HG03521 (cell line): ENCODE data around the gene TMEM242.
A peak's percentile ranks its signal among the peaks of the same experiment; 100 is the strongest.
"Not testable (repeated sequence)": the region's sequence is repeated elsewhere in the genome, so short reads cannot be mapped to it uniquely, and the experiment has no call there.

Experiments
- ATAC-seq: cut with Tn5 transposase; IDR thresholded peaks from one replicate; pipeline ENCODE4 v1.9.1; 2021; ENCODE audit warnings: mild to moderate bottlenecking, moderate library complexity; ENCODE audit not compliant: unreplicated experiment

Gene TMEM242

GRCh38 chr6:157323255-157323965 lies at the start of gene TMEM242:
TMEM242 (minus strand) TSS chr6:157323519; CDS start chr6:157323499, 20 bp downstream.
- peak; percentile 88 for ATAC-seq

GRCh38 chr6:157372501-157373280 lies 49.4 kb upstream of the TMEM242 start:
- no peak for ATAC-seq

- no peak for ATAC-seq
Measured at GRCh38 chr6:157370755-157371154, 47.4 kb upstream of the TMEM242 start.

- no peak for ATAC-seq
Measured at GRCh38 chr6:157368359-157369049, 45.2 kb upstream of the TMEM242 start.

- ATAC-seq: no peak
Measured at GRCh38 chr6:157366648-157367047, 43.3 kb upstream of the TMEM242 start.

GRCh38 chr6:157364705-157365104 lies 41.4 kb upstream of the TMEM242 start:
- no peak for ATAC-seq

DNA sequence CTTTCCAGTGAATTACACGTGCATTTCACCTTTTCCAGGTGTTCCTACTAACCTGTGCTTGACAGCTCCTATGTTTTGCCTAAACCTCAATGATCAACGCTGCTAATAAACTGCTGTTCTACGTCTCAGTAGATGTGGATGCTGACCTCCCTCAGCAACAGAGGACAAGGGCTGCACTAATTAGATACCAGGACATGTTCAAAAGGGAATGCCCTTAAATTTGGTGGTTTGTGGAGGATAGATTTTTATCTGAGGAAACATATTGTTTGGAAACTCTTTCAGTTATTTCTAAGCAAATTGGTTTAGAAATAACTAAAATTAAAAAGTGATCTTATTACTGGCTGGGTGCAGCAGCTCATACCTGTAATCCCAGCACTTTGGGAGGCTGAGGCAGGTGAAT lies 38.6 kb upstream of the TMEM242 start:
- no peak for ATAC-seq

DNA sequence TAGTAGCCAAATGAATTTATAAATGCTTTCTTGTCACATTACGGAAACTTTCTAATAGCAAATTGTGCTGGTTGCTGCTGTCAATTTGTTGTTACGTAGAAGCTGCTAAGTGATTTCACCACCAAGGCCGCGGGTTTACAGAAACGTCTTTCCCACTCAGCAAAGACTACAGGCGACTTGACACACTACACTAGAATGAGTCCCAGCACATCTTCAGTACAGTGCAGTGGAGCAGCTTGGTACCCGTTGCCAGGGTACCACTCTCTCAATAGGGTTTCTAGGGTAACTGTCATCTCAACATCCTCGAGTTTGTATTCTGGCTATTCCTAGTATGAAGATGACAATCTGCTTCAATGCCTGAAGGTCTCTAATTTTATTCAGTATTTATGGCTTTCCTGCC lies 35.0 kb upstream of the TMEM242 start:
- ATAC-seq: no peak

DNA sequence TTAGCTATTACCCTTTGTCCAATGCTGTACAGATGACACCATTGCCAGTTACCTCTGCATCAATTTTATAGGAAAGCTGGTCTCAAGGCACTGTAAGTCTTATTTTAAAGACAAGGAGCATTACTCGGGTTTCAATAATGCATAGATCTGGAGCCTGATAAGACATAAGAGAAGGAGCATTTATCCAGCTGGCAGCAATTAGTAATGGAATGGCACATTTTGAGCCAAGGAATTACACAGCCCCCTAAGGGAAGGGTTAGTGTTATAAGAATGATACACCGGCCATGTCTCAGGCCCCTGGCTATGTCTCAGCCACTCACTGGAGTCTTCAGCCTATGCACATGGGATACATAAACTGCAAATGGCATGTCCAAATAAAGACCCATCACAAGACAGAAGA lies 23.1 kb upstream of the TMEM242 start:
- no peak for ATAC-seq

- no peak for ATAC-seq
Measured at GRCh38 chr6:157343732-157344131, 20.4 kb upstream of the TMEM242 start.

DNA sequence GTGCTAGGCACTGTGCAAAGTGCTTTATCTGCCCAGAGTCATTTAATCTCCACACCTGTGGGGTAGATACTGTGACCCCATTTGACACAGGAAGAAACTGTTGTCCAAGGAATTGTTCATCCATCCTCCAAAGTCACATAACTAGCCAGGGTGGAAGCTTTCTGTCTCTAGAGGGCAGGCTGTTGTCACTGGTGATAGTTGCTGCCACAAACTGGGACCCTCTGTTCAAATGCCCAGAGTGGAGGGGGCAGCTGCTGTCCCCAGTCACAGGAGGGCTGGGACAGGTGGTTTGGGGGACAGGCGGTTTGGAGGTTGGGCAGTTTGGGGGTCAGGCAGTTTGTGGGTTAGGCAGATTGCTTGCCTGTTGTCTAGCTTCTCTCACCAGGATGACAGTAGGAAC lies 16.1 kb upstream of the TMEM242 start:
- ATAC-seq: no peak

DNA sequence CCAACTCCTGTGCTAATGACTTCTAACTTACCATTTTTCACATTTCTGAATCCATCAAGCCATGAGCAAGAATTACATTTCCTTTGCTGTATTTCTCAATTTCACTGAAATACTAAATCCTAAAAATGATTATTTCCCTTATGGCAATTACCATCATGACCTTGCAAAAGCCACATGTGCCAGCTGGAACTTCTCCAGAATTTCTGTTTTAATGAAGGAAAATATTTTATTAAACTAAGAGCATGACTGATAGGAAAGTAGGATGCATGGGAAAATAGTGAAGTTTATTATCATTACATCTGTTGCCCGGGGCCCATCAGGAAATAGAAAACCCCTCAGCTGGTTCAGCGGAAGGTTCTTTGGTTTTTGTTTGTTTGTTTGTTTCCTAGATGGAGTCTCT lies 14.4 kb upstream of the TMEM242 start:
- ATAC-seq: no peak

DNA sequence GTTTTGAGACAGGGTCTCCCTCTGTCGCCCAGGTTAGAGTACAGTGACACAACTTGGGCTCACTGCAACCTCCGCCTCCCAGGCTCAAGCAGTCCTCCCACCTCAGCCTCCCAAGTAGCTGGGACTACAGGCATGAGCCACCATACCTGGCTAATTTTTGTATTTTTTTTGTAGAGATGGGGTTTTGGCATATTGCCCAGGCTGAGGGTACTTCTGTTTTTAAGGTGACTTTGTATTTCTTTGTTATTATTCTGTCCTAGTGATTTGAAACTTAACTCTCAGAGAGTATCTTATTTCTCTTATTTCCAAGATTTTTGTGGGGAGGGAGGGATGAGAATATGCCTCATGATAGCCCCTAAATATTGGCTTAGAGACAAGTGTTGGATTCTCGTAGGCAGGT lies 14.0 kb upstream of the TMEM242 start:
- ATAC-seq: not testable (repeated sequence)

GRCh38 chr6:157335829-157336228 lies 12.5 kb upstream of the TMEM242 start:
- no peak for ATAC-seq

DNA sequence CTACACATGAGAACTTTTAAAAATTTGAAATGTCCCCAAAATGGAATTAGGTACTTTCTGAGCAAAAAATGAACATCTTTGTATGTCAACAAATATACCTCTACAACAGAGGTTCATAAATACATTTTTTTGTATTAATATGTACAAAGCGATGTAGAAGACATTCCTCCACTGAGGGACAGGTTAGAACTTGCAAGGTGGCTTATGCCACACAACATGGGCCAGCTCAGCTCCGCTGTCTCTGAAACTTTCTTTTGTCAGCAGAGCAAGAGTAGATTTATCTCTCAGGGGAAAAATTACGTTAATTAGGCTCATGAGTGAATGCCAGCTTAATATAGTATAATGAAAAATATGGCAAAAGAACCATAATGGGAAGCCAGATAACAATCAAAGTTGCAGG lies 10.6 kb upstream of the TMEM242 start:
- ATAC-seq: no peak

DNA sequence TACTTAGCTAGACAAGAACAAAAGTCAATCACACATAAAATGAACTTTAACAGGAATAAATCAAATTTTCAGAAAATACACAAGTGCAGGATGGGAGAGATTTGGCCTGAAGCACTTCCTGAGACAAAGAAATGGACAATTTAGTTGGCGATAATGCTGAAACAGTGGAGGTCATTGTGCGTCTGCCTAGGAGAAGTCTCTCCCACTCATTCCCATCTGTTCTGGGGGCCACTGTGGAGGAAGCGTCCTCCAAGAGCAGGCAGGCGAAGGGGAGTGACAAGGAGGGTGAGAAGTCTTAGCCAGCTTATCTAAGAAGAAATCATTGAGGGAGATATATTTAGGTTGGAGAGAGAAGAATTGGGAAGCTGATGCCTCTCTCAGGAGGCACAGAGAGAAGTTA lies 10.2 kb upstream of the TMEM242 start:
- no peak for ATAC-seq

DNA sequence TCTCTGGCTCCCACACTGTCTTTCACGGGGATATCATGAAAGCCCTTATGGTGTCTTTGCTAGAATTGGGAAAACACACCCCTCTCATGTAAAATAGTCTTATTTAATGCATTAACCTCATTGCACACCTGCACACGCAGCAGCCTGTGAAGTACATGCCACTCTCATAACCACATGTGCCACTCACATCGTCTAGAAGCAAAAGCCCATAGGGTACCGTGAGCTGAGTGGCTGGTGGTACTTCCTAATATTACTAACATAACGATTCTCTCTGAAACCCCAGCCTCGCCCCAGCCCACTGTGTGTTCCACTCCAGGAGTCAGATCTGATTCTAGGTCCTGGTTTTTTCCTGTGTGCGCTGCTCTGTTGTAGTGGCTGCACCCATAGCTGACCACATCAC lies 9.5 kb upstream of the TMEM242 start:
- no peak for ATAC-seq

DNA sequence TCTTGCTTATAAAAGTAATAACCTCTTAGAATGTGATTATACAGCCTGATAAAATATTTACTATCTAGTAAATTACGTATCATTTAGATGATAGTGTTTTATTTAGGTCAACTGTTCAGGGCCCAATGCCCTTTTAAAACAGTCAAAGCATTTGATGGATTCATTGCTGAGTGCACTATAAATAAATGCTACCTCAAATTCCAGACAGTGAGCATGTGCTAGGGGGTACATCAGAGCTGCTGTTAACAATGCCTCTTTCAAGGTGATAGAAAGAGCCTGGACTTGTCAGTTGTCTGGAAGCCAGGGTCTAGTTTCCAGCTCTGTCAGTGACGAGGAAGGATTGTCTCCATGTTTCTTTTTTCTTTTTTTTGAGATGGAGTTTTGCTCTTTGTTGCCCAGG lies 7.5 kb upstream of the TMEM242 start:
- no peak for ATAC-seq

- no peak for ATAC-seq
Measured at GRCh38 chr6:157329829-157330228, 6.5 kb upstream of the TMEM242 start.

DNA sequence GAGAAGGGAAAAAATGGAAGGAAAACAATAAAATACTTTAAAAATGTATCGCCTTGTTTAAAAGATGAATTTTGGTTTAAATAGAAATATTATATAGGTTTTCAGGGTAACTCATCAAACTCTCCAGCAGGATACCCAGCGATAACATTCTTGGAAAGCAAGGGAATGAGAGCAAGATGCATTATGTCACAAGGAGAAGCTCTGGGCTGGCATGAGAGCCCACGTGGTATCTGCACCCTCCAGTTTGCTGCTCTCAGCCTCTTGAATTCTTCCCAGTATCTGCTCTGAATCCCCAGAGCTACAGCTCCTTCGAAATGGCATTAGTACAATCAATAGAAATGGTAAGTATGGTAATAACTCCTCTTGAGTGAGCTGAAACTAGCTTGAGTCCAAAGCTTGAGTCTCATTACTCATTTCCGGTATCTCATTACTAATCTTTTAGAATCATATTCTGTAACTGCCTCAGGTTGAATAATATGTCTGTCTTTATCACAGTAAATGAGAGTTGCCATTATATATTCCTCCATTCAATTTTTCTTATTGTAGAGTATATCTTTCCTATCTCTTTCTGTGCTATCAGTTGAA lies 4.9 kb upstream of the TMEM242 start:
- no peak for ATAC-seq

DNA sequence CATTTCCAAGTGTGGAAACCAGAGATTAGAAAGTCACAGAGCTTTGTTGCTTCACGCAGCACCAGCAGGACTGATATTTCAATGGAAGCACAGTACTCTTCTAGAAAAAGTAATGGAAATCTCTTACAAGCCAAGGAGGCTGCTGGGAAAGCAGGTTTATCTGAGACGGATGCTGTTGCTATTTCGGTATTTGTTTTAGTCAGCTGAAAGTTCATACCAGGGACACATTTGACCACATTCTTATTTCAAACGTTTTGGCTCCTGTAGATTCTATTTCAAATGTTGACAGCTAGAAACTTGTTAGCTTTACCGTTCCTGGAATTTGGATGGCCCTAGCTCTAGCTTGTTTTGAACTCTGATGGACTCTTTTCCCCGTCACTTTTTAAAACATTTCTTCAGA lies 3.7 kb upstream of the TMEM242 start:
- no peak for ATAC-seq
